Rectal smooth muscle tissue (tissue), 1 donor: ENCODE measurements around the gene PTPRG.

Experiments used
- H3K27ac ChIP-seq: one replicate; pipeline ENCODE4 v1.7.0; 2013; ENCODE audit warnings: low read depth, low read length, inconsistent platforms
- H3K27me3 ChIP-seq: one replicate; pipeline ENCODE4 v1.7.0; 2013; ENCODE audit warnings: low read length; ENCODE audit not compliant: control insufficient read depth, insufficient read depth
- H3K36me3 ChIP-seq: one replicate; pipeline ENCODE4 v1.7.0; 2013; ENCODE audit warnings: low read length; ENCODE audit not compliant: control insufficient read depth, insufficient read depth
- H3K4me1 ChIP-seq: one replicate; pipeline ENCODE4 v1.7.0; 2013; ENCODE audit warnings: low read length; ENCODE audit not compliant: control insufficient read depth, insufficient read depth
- H3K4me3 ChIP-seq: one replicate; pipeline ENCODE4 v1.7.0; 2013; ENCODE audit warnings: low read length
- H3K9ac ChIP-seq: one replicate; pipeline ENCODE4 v1.7.0; 2013; ENCODE audit warnings: low read length

Gene PTPRG

GRCh38 chr3:62193586-62194345 lies 632.4 kb downstream of the PTPRG start:
- H3K9ac ChIP-seq = no peak overlapping the region
- no peak overlapping the region for H3K4me3 ChIP-seq
- no peaks in the 10 kb centered on the region for H3K36me3 ChIP-seq
- no peaks in the 10 kb centered on the region for H3K27me3 ChIP-seq
- H3K4me1 ChIP-seq = no peaks in the 10 kb centered on the region
- no peak overlapping the region for H3K27ac ChIP-seq

GRCh38 chr3:62197350-62198012 lies 636.1 kb downstream of the PTPRG start:
- Histone ChIP-seq H3K4me1 (no peaks in the 10 kb centered on the region), H3K36me3 (no peaks in the 10 kb centered on the region), H3K4me3 (no peak overlapping the region), H3K9ac (no peak overlapping the region), H3K27ac (no peak overlapping the region), H3K27me3 (no peaks in the 10 kb centered on the region)

GRCh38 chr3:62199126-62199525 lies 637.8 kb downstream of the PTPRG start:
- H3K36me3 ChIP-seq = no peaks in the 10 kb centered on the region
- H3K4me1 ChIP-seq = no peaks in the 10 kb centered on the region
- no peak overlapping the region for H3K4me3 ChIP-seq
- H3K27ac ChIP-seq = no peak overlapping the region
- H3K9ac ChIP-seq = no peak overlapping the region
- H3K27me3 ChIP-seq = no peaks in the 10 kb centered on the region

- Histone ChIP-seq H3K4me3 (no peak overlapping the region), H3K9ac (no peak overlapping the region), H3K27me3 (no peaks in the 10 kb centered on the region), H3K27ac (no peak overlapping the region), H3K36me3 (no peaks in the 10 kb centered on the region), H3K4me1 (no peaks in the 10 kb centered on the region)
Observed at GRCh38 chr3:62201438-62202035, 640.2 kb downstream of the PTPRG start.

GRCh38 chr3:62203152-62203551 lies 641.8 kb downstream of the PTPRG start:
- H3K4me1 ChIP-seq = no peaks in the 10 kb centered on the region
- no peak overlapping the region for H3K9ac ChIP-seq
- H3K27ac ChIP-seq = no peak overlapping the region
- no peak overlapping the region for H3K4me3 ChIP-seq
- H3K36me3 ChIP-seq = no peaks in the 10 kb centered on the region
- H3K27me3 ChIP-seq = no peaks in the 10 kb centered on the region

GRCh38 chr3:62203561-62203960 lies 642.2 kb downstream of the PTPRG start:
- H3K27ac ChIP-seq = no peak overlapping the region
- H3K36me3 ChIP-seq = no peaks in the 10 kb centered on the region
- H3K9ac ChIP-seq = no peak overlapping the region
- no peaks in the 10 kb centered on the region for H3K27me3 ChIP-seq
- H3K4me1 ChIP-seq = no peaks in the 10 kb centered on the region
- H3K4me3 ChIP-seq = no peak overlapping the region

GRCh38 chr3:62207197-62207596 lies 645.8 kb downstream of the PTPRG start:
- Histone ChIP-seq H3K36me3 (no peaks in the 10 kb centered on the region), H3K4me3 (no peak overlapping the region), H3K27ac (no peak overlapping the region), H3K4me1 (no peaks in the 10 kb centered on the region), H3K27me3 (no peaks in the 10 kb centered on the region), H3K9ac (no peak overlapping the region)

- Histone ChIP-seq H3K36me3 (no peaks in the 10 kb centered on the region), H3K27ac (no peak overlapping the region), H3K27me3 (no peaks in the 10 kb centered on the region)
Observed at GRCh38 chr3:62208385-62208784, 647.0 kb downstream of the PTPRG start.

GRCh38 chr3:62209101-62209500 lies 647.7 kb downstream of the PTPRG start:
- no peaks in the 10 kb centered on the region for H3K36me3 ChIP-seq
- no peak overlapping the region for H3K9ac ChIP-seq
- H3K4me1 ChIP-seq = no peaks in the 10 kb centered on the region
- H3K27ac ChIP-seq = no peak overlapping the region
- no peaks in the 10 kb centered on the region for H3K27me3 ChIP-seq
- H3K4me3 ChIP-seq = no peak overlapping the region

More at GRCh38 chr3:62208385-62208784, 647.0 kb downstream of the PTPRG start:
- no peak overlapping the region for H3K4me3 ChIP-seq
- H3K9ac ChIP-seq = no peak overlapping the region
- no peaks in the 10 kb centered on the region for H3K4me1 ChIP-seq

GRCh38 chr3:62210011-62210410 lies 648.6 kb downstream of the PTPRG start:
- Histone ChIP-seq H3K4me1 (no peaks in the 10 kb centered on the region), H3K36me3 (no peaks in the 10 kb centered on the region), H3K9ac (no peak overlapping the region), H3K4me3 (no peak overlapping the region), H3K27ac (no peak overlapping the region), H3K27me3 (no peaks in the 10 kb centered on the region)

GRCh38 chr3:62211675-62212429 lies 650.5 kb downstream of the PTPRG start:
- H3K4me3 ChIP-seq = no peak overlapping the region

GRCh38 chr3:62214850-62215249 lies 653.5 kb downstream of the PTPRG start:
- Histone ChIP-seq H3K4me1 (no peaks in the 10 kb centered on the region), H3K4me3 (no peak overlapping the region), H3K27ac (no peak overlapping the region), H3K27me3 (no peaks in the 10 kb centered on the region), H3K9ac (no peak overlapping the region), H3K36me3 (no peaks in the 10 kb centered on the region)

More at GRCh38 chr3:62211675-62212429, 650.5 kb downstream of the PTPRG start:
- Histone ChIP-seq H3K27me3 (no peaks in the 10 kb centered on the region), H3K36me3 (no peaks in the 10 kb centered on the region), H3K9ac (no peak overlapping the region), H3K4me1 (no peaks in the 10 kb centered on the region), H3K27ac (no peak overlapping the region)
